B cell (primary cell): ENCODE results near the gene CALM1.

Experiments
- CTCF ChIP-seq: fragments of 200-600 bp; IDR thresholded peaks from one replicate; pipeline ENCODE4 v1.8.0; 2022; ENCODE audit warnings: antibody characterized with exemption, mild to moderate bottlenecking
- EZH2 ChIP-seq: IDR thresholded peaks from 2 replicates; pipeline ENCODE4 v1.6.1; 2012; ENCODE audit warnings: borderline replicate concordance, low read depth, mild to moderate bottlenecking, moderate library complexity, low read length; ENCODE audit not compliant: insufficient read depth, poor library complexity, severe bottlenecking

DNA sequence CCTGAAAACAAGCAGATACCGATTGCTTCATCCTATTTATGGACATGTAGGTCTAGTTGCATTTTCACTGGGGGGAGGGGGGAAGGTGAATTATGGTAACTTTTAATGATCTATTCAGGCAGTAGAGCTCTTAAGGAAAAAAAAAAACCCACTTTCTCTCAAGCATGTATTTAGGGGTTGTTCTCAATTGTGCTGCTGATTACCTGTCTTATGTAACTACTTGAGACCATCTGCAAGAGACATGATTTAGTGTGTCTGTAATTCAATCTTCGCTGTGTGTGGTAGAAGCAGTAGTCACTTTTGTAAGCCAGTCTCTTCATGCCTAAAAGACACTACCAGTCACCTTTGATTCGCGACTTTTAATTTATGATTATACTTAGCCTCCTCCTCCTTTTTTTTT is 8.9 kb downstream of the CALM1 start:
- TF ChIP-seq CTCF (no peak), EZH2 (no peak)
